Measurements from ENCODE around the gene PHACTR4. TPM values are rescaled to one million over a fixed set of nuclear protein-coding genes. Genes with fewer than 3 reads are reported as not detected.

The PHACTR4 gene
- 10.9 and 11.7 TPM in 2 replicates for total RNA-seq

GRCh38 chr1:28369371-28370238, at the start of gene PHACTR4:
TSS of gene PHACTR4 (plus strand) at chr1:28369740. CDS start at chr1:28407448, 37,708 bp downstream.

GRCh38 chr1:28505406-28506187, 136.1 kb downstream of the PHACTR4 start, which contains the start of gene RCC1:
TSS of gene RCC1 (plus strand) at chr1:28506043. CDS start at chr1:28529867, 23,824 bp downstream.

Other genes with a start within 250 kb of the PHACTR4 start
- gene PTAFR, start 193.1 kb upstream of the PHACTR4 start, total RNA-seq: under 0.01 TPM in 2 replicates
- 66.3 and 108 TPM in 2 replicates for gene DNAJC8, start 136.7 kb upstream of the PHACTR4 start, total RNA-seq
- 109 and 220 TPM in 2 replicates for gene ATP5IF1, start 133.6 kb upstream of the PHACTR4 start, total RNA-seq
- 8.4 and 9.1 TPM in 2 replicates for gene SESN2, start 110.2 kb upstream of the PHACTR4 start, total RNA-seq
- gene MED18, start 40.7 kb upstream of the PHACTR4 start, total RNA-seq: 25.2 and 27.6 TPM in 2 replicates
- gene RCC1, start 136.3 kb downstream of the PHACTR4 start, total RNA-seq: 77.3 and 79.0 TPM in 2 replicates
- 27.2 and 31.2 TPM in 2 replicates for gene TRNAU1AP, start 183.3 kb downstream of the PHACTR4 start, total RNA-seq
- 0.97 TPM in 1 of 2 replicates, not detected in the other for gene RAB42, start 222.5 kb downstream of the PHACTR4 start, total RNA-seq

Data from epithelial cell of umbilical artery (primary cell).